Glutamatergic neuron (in vitro differentiated cells): ENCODE results near the gene CDC45. TPM values are rescaled to one million over a fixed set of nuclear protein-coding genes. Genes with fewer than 3 reads are reported as not detected.

ENCODE experiments used
- DNase-seq: peaks from one replicate; pipeline ENCODE4 v3.0.0; 2022
- H3K27ac Mint-ChIP-seq: one replicate; pipeline ENCODE4 v1.8.0; 2020; ENCODE audit warnings: mild to moderate bottlenecking, mixed read lengths, inconsistent platforms; ENCODE audit not compliant: unreplicated experiment
- H3K27me3 Mint-ChIP-seq: one replicate; pipeline ENCODE4 v1.8.0; 2020; ENCODE audit warnings: mild to moderate bottlenecking, moderate library complexity, mixed read lengths, inconsistent platforms; ENCODE audit not compliant: unreplicated experiment
- H3K36me3 Mint-ChIP-seq: one replicate; pipeline ENCODE4 v1.8.0; 2020; ENCODE audit warnings: mild to moderate bottlenecking, mixed read lengths, inconsistent platforms; ENCODE audit not compliant: unreplicated experiment
- H3K4me1 Mint-ChIP-seq: one replicate; pipeline ENCODE4 v1.8.0; 2020; ENCODE audit warnings: mild to moderate bottlenecking, low read depth, mixed read lengths, inconsistent platforms; ENCODE audit not compliant: unreplicated experiment
- H3K4me3 Mint-ChIP-seq: one replicate; pipeline ENCODE4 v1.8.0; 2020; ENCODE audit warnings: mild to moderate bottlenecking, mixed read lengths, inconsistent platforms; ENCODE audit not compliant: unreplicated experiment
- H3K9me3 Mint-ChIP-seq: one replicate; pipeline ENCODE4 v1.8.0; 2020; ENCODE audit warnings: mild to moderate bottlenecking, moderate library complexity, mixed read lengths, inconsistent platforms; ENCODE audit not compliant: unreplicated experiment
- CTCF ChIP-seq: fragments of 200-600 bp; sonication (generic); IDR thresholded peaks from one replicate; pipeline ENCODE4 v1.5.0; 2021; ENCODE audit not compliant: partially characterized antibody, unreplicated experiment
- total RNA-seq: library from RNA; stranded (reverse); fragmentation: NEBNext Ultra II Directional; extraction: Animal tissue kit (Norgen Biotek cat#: 25700); gene quantifications from one replicate; pipeline ENCODE4 v1.2.1, GENCODE V29; 2021; ENCODE audit not compliant: unreplicated experiment

CDC45 gene
- total RNA-seq, 1 donor from 2014 or later: 3.5 TPM

GRCh38 chr22:19510919-19511341 lies 31.2 kb downstream of the CDC45 start:
- Mint-ChIP-seq H3K4me3 (no peak overlapping the region), H3K27ac (no peak overlapping the region), H3K27me3 (peaks cover 16% of the 10 kb centered on the region), H3K4me1 (peaks cover 18% of the 10 kb centered on the region), H3K36me3 (peaks cover 6% of the 10 kb centered on the region), H3K9me3 (peaks cover 14% of the 10 kb centered on the region)
- TF ChIP-seq CTCF: no peak
- no peak for DNase-seq

GRCh38 chr22:19513823-19514222 lies 34.1 kb downstream of the CDC45 start:
- Mint-ChIP-seq H3K27ac (peak overlapping the region; percentile 45), H3K4me1 (peaks cover 19% of the 10 kb centered on the region), H3K36me3 (peaks cover 6% of the 10 kb centered on the region), H3K4me3 (no peak overlapping the region), H3K27me3 (peaks cover 16% of the 10 kb centered on the region), H3K9me3 (peaks cover 14% of the 10 kb centered on the region)
- no peak for DNase-seq
- no peak for TF ChIP-seq CTCF

- H3K27me3 Mint-ChIP-seq: peaks cover 16% of the 10 kb centered on the region
- peaks cover 23% of the 10 kb centered on the region for H3K4me1 Mint-ChIP-seq
- peak; percentile 83 for DNase-seq
- H3K27ac Mint-ChIP-seq: peak overlapping the region; percentile 90
- peaks cover 14% of the 10 kb centered on the region for H3K9me3 Mint-ChIP-seq
- no peak for TF ChIP-seq CTCF
- H3K4me3 Mint-ChIP-seq: peak overlapping the region; percentile 65
- peaks cover 6% of the 10 kb centered on the region for H3K36me3 Mint-ChIP-seq
Measured at GRCh38 chr22:19514831-19515565, 35.3 kb downstream of the CDC45 start.

- H3K36me3 Mint-ChIP-seq: peaks cover 6% of the 10 kb centered on the region
- H3K4me3 Mint-ChIP-seq: peak overlapping the region; percentile 6
- no peak for TF ChIP-seq CTCF
- no peak for DNase-seq
- H3K9me3 Mint-ChIP-seq: peaks cover 14% of the 10 kb centered on the region
- peaks cover 16% of the 10 kb centered on the region for H3K27me3 Mint-ChIP-seq
- peaks cover 23% of the 10 kb centered on the region for H3K4me1 Mint-ChIP-seq
- H3K27ac Mint-ChIP-seq: peak overlapping the region; percentile 90
Measured at GRCh38 chr22:19515654-19516377, 36.1 kb downstream of the CDC45 start.
